HG03520 (cell line): ENCODE data around the gene NAA16.
"Not testable (repeated sequence)": the region's sequence is repeated elsewhere in the genome, so short reads cannot be mapped to it uniquely, and the experiment has no call there.

ENCODE experiments used
- ATAC-seq: cut with Tn5 transposase; IDR thresholded peaks from one replicate; pipeline ENCODE4 v1.9.1; 2021; ENCODE audit warnings: mild to moderate bottlenecking, moderate library complexity; ENCODE audit not compliant: unreplicated experiment

Gene NAA16

DNA sequence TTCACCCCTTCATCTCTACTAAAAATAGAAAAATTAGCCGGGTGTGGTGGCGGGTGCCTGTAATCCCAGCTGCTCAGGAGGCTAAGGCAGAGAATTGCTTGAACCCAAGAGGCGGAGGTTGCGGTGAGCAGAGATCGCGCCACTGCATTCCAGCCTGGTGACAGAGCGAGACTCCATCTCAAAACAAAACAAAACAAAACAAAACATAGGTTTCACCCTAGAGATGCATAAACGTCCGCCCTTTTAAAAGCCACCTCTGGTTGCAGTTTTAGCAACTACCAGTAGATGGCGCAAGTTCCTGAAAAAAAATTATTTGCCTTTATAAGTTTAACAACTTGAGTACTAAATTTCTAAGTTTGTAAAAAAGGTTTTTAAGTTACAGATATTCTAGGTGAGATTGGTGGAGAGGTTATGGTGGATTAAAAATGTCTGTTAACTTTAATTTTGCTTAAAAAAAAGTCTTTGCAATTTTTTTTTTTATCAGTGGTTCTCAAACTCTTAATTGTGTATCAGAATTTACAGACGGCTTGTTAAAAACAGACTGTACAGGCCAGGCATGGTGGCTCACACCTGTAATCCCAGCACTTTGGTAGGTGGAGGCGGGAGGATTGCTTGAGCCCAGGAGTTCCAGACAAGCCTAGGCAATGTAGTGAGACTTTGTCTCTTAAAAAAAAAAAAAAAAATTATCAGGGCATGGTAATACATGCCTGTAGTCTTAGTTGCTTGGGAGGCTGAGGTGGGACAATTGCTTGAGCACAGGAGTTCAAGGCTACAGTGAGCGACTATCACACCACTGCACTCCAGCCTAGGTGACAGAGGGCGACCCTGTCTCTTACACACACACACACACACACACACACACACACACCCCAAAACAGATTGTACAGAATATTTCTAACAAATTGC is 42.1 kb downstream of the NAA16 start:
- no peak for ATAC-seq

GRCh38 chr13:41354416-41354815 is 43.3 kb downstream of the NAA16 start:
- no peak for ATAC-seq

GRCh38 chr13:41356385-41356648 is 45.2 kb downstream of the NAA16 start:
- ATAC-seq = not testable (repeated sequence)

GRCh38 chr13:41356786-41357185 is 45.7 kb downstream of the NAA16 start:
- no peak for ATAC-seq

- no peak for ATAC-seq
Measured at GRCh38 chr13:41361491-41361890, 50.4 kb downstream of the NAA16 start.

DNA sequence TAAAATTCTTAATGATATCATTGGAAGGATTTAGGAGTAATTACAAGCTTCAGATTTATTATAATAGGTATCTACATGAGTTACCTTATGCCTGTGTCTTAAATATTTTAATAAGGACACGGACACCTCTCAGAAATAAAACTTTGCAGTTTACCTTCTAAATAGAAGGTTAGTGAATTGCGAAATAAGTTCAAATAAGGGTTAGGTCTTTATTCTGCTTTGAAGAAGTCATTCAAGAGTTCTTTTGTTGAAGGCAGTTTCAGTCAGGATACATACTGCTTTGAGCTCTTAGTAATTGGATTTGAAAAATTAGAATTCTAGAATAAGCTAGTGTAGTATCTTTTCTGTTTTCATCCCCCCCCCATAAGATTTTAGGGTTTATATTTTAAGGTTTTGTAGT is 53.0 kb downstream of the NAA16 start:
- no peak for ATAC-seq

DNA sequence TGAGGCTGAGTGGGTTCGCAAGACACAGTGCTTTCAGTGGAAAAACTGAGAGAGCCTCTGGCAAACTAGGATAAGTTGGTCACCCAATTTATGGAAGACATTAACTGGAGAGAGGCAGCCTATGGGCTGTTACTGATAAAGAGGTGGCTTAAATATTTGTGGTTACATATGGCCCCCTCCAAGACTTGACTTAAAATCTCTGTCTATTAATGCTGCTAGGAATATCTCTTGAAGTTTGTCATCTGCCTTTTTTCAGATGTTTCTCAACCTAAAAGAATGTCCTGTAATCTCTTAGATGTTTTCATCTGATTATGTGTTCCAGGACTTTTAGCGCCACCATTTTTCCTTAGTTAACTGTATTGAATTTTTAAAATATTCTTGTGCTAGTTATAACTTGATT is 54.6 kb downstream of the NAA16 start:
- no peak for ATAC-seq

- ATAC-seq = no peak
Measured at GRCh38 chr13:41370736-41371135, 59.7 kb downstream of the NAA16 start.

DNA sequence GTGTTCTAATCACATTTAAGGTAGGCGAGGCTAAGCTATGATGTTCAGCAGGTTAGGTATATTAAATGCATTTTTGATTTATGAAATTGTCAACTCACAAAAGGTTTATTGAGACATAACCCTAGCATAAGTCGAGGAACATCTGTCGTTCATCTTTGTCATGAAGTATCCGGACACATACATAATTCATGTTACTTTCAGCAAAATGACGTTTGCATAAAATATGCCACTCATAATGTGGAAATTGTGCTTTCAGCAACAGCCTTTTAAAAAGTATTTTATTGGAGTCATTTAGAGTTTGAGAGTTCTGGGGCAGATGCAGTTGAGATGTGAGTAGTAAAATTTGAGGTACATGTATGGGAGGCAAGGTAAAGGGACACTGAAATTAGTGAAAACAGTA is 66.4 kb downstream of the NAA16 start:
- ATAC-seq = no peak

DNA sequence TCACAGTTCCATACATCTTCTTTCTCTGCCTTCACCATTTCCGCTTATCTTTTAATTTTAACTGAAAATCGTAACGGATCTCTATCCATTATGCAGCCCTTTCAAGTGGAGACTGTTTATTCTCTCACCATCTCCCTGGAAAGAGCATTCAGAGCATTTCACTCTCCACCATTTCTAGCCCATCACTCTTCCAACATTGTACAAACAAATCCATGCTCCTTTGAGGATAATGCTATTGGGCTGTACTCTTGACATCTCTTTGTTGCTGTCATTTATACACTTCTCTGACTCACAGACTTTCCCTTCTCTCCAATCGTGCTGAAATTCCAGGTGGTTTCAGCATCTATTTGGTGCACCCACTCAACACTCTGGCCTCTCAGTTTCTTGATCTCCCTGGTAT is 71.4 kb downstream of the NAA16 start:
- no peak for ATAC-seq

GRCh38 chr13:41383386-41383785 is 72.3 kb downstream of the NAA16 start:
- no peak for ATAC-seq

DNA sequence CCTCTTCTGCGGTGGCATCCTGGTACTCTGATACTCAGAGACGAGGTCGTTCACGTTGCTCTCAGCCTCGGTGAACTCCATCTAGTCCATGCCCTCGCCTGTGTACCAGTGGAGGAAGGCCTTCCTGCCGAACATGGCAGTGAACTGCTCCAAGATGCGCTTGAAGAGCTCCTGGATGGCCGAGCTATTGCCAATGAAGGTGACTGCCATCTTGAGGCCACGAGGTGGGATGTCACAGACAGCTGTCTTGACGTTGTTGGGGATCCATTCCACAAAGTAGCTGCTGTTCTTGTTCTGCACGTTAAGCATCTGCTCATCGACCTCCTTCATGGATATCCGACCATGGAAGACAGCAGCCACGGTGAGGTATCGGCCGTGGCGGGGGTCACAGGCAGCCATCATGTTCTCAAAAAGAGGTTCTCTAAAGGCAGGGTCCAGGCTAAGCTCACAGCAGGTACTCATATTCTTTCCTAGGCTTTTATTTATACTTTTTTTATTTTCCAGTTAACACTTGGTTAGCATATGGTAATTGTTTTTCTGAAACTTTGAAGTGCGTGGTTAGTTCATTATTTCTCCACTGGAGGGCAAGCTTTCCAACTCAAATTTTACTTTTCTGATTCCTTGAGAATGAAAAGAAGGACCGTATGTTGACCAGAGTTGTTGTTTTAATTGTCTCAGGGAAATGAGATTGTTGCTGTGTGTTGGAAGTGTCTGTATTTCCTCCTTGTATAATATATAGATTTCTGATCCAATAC is 73.9 kb downstream of the NAA16 start:
- no peak for ATAC-seq

DNA sequence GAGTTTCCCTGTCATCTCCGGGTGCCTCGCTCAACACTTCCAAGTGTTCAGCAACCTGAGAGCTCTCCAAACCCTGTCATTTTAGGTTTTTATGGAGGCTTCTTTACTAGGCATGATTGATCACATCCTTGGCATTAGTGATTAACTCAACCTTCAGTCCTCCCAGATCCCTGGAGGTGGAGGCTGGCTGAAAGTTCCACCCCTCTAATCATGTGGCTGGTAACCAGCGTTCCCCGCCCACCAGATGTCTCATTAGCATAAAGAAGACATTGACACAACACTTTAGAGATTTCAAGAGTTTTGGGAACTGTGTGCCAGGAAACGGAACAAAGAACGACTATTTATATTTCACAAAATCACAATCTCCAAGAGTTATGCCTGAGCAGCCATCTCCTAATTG is 75.1 kb downstream of the NAA16 start:
- no peak for ATAC-seq

DNA sequence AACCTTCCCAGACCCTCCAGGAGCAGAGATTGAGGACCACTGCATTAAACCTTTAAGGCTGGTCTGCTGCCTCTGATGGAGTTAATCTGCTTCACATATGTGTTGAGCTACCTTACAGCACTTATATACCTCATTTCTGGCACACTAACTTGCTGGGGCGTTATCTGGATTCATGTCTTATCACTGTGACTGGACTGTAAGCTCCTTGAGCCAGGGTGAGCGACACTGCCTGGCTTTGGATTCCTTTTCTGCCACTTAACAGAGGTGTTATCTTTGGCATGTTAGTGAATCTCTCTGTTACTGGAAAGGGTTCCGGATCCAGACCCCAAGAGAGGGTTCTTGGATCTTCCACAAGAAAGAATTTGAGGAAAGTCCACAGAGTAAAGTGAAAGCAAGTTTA is 76.5 kb downstream of the NAA16 start:
- ATAC-seq = no peak

GRCh38 chr13:41388143-41388881 is 77.2 kb downstream of the NAA16 start:
- ATAC-seq = no peak

GRCh38 chr13:41389580-41389979 is 78.5 kb downstream of the NAA16 start:
- ATAC-seq = no peak

- ATAC-seq = no peak
Measured at GRCh38 chr13:41394166-41394565, 83.1 kb downstream of the NAA16 start.

GRCh38 chr13:41398494-41399170 is 87.6 kb downstream of the NAA16 start:
- ATAC-seq = no peak

DNA sequence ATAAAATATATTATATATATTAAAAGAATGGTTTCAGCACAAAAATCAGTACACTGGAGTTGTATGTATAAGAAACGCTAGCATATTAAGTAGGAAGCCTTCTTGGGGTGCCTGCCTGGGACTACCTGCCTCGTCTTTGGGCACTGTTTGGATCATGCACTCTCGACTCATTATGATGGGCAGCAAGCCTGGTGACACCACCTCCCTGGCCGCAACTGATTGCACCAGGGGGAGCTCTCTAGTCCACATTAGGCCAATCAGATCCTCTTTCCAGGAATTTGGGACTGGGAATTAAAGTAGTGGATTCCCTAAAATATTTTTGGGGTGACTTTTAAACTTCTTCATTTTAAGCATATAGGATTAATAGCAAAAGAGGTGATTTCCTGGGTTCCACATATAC is 90.3 kb downstream of the NAA16 start:
- ATAC-seq = no peak

GRCh38 chr13:41402691-41403511 is 91.8 kb downstream of the NAA16 start:
- ATAC-seq = no peak
